ENCODE results near the gene FRMD3. TPM values are rescaled to one million over a fixed set of nuclear protein-coding genes. Genes with fewer than 3 reads are reported as not detected.

Gene FRMD3
- total and polyA plus RNA-seq, 2 donors (not counting 3 experiments of a cell fraction or from before 2014, with no cell fraction given), result 3.0 to 6.1 TPM

- no peaks in the 10 kb centered on the region for H3K9me1 ChIP-seq (replicated peaks; ENCODE audit: control insufficient read depth, extremely low read depth, insufficient read depth, low read length)
- no peaks in the 10 kb centered on the region for H3K79me2 ChIP-seq (ENCODE audit: control insufficient read depth, insufficient read depth, low read length)
- H2AFZ ChIP-seq (ENCODE audit: low read depth, low read length), result no peak overlapping the region
- ChIA-PET CTCF (interaction anchor here (1.1 kb wide), 1 partner anchor 95 kb away, joined by 5 read pairs; no protein-coding TSS in a partner anchor), POLR2A (no interaction called here)
- no peaks in the 10 kb centered on the region for H3K36me3 ChIP-seq (ENCODE audit: control insufficient read depth in 2 of 2, extremely low read depth in 1 of 2, insufficient read depth in 2 of 2, low read length in 2 of 2)
- H3K9ac ChIP-seq (replicated peaks; ENCODE audit: extremely low read depth, insufficient read depth, low read length), result no peak overlapping the region
- no peak overlapping the region for H3K4me3 ChIP-seq (replicated peaks in 1 of 3; ENCODE audit: insufficient read depth in 1 of 3, low read depth in 1 of 3, low read length in 3 of 3)
- H3K27ac ChIP-seq (ENCODE audit: insufficient read depth, low read depth, low read length), result no peak overlapping the region
- no peaks in the 10 kb centered on the region for H3K9me3 ChIP-seq (replicated peaks; ENCODE audit: control insufficient read depth, insufficient read depth, low read length)
- dilution Hi-C loops (cut with MboI; ENCODE audit: extremely low pct_ligation_motif_present, low sequenced_read_pairs) (no loop called here), intact Hi-C loops (cut with micrococcal nuclease) (loop anchor here (2.0 kb wide), 1 partner anchor 27 kb away; no protein-coding TSS in a partner anchor)
- TF ChIP-seq POLR2A (IDR thresholded peaks at IDR 0.05; ENCODE audit: low read depth, low read length) (no peak), FOS (IDR thresholded peaks at IDR 0.05; ENCODE audit: borderline replicate concordance, insufficient read depth, low read length) (no peak), EZH2 (IDR thresholded peaks at IDR 0.05; ENCODE audit: borderline replicate concordance, low read depth, low read length, severe bottlenecking) (no peak), POLR2AphosphoS5 (IDR thresholded peaks at IDR 0.05; ENCODE audit: insufficient read depth, low read depth, low read length) (no peak), GATA2 (IDR thresholded peaks at IDR 0.05; ENCODE audit: insufficient read depth, insufficient read length, low read depth, low read length) (no peak), JUN (IDR thresholded peaks at IDR 0.05; ENCODE audit: borderline replicate concordance, insufficient read depth, insufficient read length, low read depth) (no peak), MYC (IDR thresholded peaks at IDR 0.05; ENCODE audit: low read depth, low read length) (no peak)
- TF ChIP-seq, protein P1, sequence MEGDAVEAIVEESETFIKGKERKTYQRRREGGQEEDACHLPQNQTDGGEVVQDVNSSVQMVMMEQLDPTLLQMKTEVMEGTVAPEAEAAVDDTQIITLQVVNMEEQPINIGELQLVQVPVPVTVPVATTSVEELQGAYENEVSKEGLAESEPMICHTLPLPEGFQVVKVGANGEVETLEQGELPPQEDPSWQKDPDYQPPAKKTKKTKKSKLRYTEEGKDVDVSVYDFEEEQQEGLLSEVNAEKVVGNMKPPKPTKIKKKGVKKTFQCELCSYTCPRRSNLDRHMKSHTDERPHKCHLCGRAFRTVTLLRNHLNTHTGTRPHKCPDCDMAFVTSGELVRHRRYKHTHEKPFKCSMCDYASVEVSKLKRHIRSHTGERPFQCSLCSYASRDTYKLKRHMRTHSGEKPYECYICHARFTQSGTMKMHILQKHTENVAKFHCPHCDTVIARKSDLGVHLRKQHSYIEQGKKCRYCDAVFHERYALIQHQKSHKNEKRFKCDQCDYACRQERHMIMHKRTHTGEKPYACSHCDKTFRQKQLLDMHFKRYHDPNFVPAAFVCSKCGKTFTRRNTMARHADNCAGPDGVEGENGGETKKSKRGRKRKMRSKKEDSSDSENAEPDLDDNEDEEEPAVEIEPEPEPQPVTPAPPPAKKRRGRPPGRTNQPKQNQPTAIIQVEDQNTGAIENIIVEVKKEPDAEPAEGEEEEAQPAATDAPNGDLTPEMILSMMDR (IDR thresholded peaks at IDR 0.05; ENCODE audit: extremely low read depth in 1 of 2, insufficient read depth in 1 of 2, low read depth in 1 of 2, low read length in 2 of 2), result no peak
- TF ChIP-seq, protein P2, sequence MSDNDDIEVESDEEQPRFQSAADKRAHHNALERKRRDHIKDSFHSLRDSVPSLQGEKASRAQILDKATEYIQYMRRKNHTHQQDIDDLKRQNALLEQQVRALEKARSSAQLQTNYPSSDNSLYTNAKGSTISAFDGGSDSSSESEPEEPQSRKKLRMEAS (IDR thresholded peaks at IDR 0.05; ENCODE audit: insufficient read depth, insufficient read length), result no peak
- peaks cover 18% of the 10 kb centered on the region for H3K4me1 ChIP-seq (ENCODE audit: control insufficient read depth, extremely low read depth, insufficient read depth, low read length)
- no peak overlapping the region for H3K4me2 ChIP-seq (ENCODE audit: insufficient read depth, low read length)
- no TSS peak for BruUV-seq (replicated peaks)
- no peaks in the 10 kb centered on the region for H3K27me3 ChIP-seq (ENCODE audit: control insufficient read depth in 2 of 2, insufficient read depth in 2 of 2, low read length in 2 of 2)
- FAIRE-seq, result no peak
- H4K20me1 ChIP-seq (replicated peaks; ENCODE audit: control insufficient read depth, extremely low read depth, insufficient read depth, low read length), result no peaks in the 10 kb centered on the region
- peak; percentile 18 for DNase-seq (ENCODE audit: low read depth, low spot score)
Measured at GRCh38 chr9:83239747-83240146, 298.5 kb downstream of the FRMD3 start.

Measured in endothelial cell of umbilical vein (primary cell).